Astrocyte (in vitro differentiated cells and primary cell): ENCODE measurements around the gene LYPLA2. TPM values are rescaled to one million over a fixed set of nuclear protein-coding genes. Genes with fewer than 3 reads are reported as not detected.
A peak's percentile ranks its signal among the peaks of the same experiment; 100 is the strongest.

Experiments
- DNase-seq: peaks from one replicate; pipeline ENCODE4 v3.0.0-alpha.2; 2010; ENCODE audit warnings: low read depth
- FAIRE-seq: peaks from 2 replicates; lab custom pipeline; 2011; peaks lifted over from hg19 to GRCh38; lab: Jason Lieb, UNC
- H2AFZ ChIP-seq: 2 replicates; pipeline ENCODE4 v1.6.0; 2012; ENCODE audit warnings: low read depth, low read length, inconsistent platforms
- H3K27ac ChIP-seq: 2 replicates; pipeline ENCODE4 v1.5.1; 2011; ENCODE audit warnings: low read depth, low read length, inconsistent platforms
- H3K27me3 ChIP-seq: 2 replicates; pipeline ENCODE4 v1.6.0; 2011; ENCODE audit warnings: low read length, inconsistent platforms; ENCODE audit not compliant: insufficient read depth
- H3K36me3 ChIP-seq: 2 replicates; pipeline ENCODE4 v1.5.1; 2011; ENCODE audit warnings: low read length, inconsistent platforms; ENCODE audit not compliant: insufficient read depth
- H3K4me1 ChIP-seq: 2 replicates; pipeline ENCODE4 v1.5.1; 2011; ENCODE audit warnings: low read length, inconsistent platforms; ENCODE audit not compliant: insufficient read depth
- H3K4me2 ChIP-seq: 2 replicates; pipeline ENCODE4 v1.6.0; 2012; ENCODE audit warnings: low read length, inconsistent platforms
- H3K4me3 ChIP-seq: 2 replicates; pipeline ENCODE4 v1.5.1; 2011; ENCODE audit warnings: low read depth, mild to moderate bottlenecking, low read length, inconsistent platforms; ENCODE audit not compliant: insufficient read depth
- H3K79me2 ChIP-seq: 2 replicates; pipeline ENCODE4 v1.6.0; 2012; ENCODE audit warnings: mild to moderate bottlenecking, low read length, inconsistent platforms; ENCODE audit not compliant: insufficient read depth
- H3K9ac ChIP-seq: 2 replicates; pipeline ENCODE4 v1.6.0; 2012; ENCODE audit warnings: mild to moderate bottlenecking, low read length, inconsistent platforms
- H3K9me3 ChIP-seq: 2 replicates; pipeline ENCODE4 v1.5.1; 2012; ENCODE audit warnings: low read depth, mild to moderate bottlenecking, low read length, inconsistent platforms; ENCODE audit not compliant: insufficient read depth
- H4K20me1 ChIP-seq: 2 replicates; pipeline ENCODE4 v1.6.0; 2012; ENCODE audit warnings: low read length, inconsistent platforms; ENCODE audit not compliant: insufficient read depth
- H3K27ac Mint-ChIP-seq: one replicate; pipeline ENCODE4 v1.8.0; 2021; ENCODE audit warnings: mild to moderate bottlenecking, mixed read lengths; ENCODE audit not compliant: unreplicated experiment
- H3K27me3 Mint-ChIP-seq: one replicate; pipeline ENCODE4 v1.8.0; 2021; ENCODE audit warnings: low read depth, mixed read lengths; ENCODE audit not compliant: unreplicated experiment
- H3K36me3 Mint-ChIP-seq: one replicate; pipeline ENCODE4 v1.8.0; 2021; ENCODE audit warnings: low read depth, mixed read lengths; ENCODE audit not compliant: unreplicated experiment
- H3K4me1 Mint-ChIP-seq: one replicate; pipeline ENCODE4 v1.8.0; 2021; ENCODE audit warnings: low read depth, mixed read lengths; ENCODE audit not compliant: unreplicated experiment
- H3K4me3 Mint-ChIP-seq: one replicate; pipeline ENCODE4 v1.8.0; 2021; ENCODE audit warnings: mild to moderate bottlenecking, moderate library complexity, mixed read lengths; ENCODE audit not compliant: unreplicated experiment
- H3K9me3 Mint-ChIP-seq: one replicate; pipeline ENCODE4 v1.8.0; 2021; ENCODE audit warnings: mild to moderate bottlenecking, mixed read lengths; ENCODE audit not compliant: unreplicated experiment
- EZH2 ChIP-seq: IDR thresholded peaks from 2 replicates; pipeline ENCODE4 v1.6.1; 2012; ENCODE audit warnings: mild to moderate bottlenecking, low read length, inconsistent platforms; ENCODE audit not compliant: insufficient read depth
- total RNA-seq: library from RNA; stranded (reverse); gene quantifications from 2 replicates; pipeline ENCODE4 v1.2.1, GENCODE V29; 2021
- TF ChIP-seq, protein P1 (sequence below): IDR thresholded peaks from 2 replicates; pipeline ENCODE4 v1.5.1; 2011; ENCODE audit warnings: low read depth, mild to moderate bottlenecking, inconsistent platforms, low read length, moderate library complexity; ENCODE audit not compliant: insufficient read depth

The LYPLA2 gene
- total RNA-seq, 1 donor from 2014 or later: 91.7 TPM

DNA sequence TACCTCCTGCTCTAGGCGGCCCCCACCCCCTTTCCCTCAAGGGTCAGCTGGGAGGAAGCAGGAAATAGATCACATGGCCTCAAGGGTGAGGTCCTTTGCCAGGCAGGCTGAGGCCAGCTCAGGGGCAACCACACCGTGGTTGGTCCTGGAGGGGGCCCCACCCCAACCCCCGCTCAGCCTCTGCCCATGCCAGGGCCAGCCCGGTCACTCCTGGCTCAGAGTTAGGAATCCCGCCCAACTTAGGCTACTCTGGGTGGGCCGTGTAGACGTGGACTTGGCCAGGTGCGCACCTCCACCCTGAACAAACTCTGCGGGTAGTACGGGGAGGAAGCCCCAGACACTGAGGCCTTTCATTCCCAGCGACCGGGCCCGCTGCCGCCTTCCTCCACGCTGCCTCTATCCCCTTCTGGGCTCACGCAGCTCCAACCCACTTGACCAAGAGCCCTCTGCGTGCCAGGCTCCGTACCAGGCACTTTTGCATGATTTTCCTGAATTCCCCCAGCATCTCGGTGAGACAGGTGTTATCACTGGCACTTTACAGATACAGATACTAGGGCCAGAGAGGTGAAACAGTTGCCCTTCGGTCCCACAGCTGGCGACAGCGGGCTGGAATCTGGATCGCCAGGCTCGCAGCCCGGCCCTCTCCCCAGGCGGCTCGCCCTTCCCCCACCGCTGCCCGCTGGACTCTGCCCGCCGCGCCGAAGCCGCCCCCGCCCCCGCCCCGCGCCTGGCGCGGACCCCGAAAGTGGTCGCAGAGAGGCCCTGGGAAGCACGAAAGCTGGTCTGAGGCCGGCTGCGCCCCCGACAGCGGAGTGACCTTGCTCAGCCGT, 8.8 kb downstream of the LYPLA2 start:
- H3K27ac Mint-ChIP-seq: peak overlapping the region; percentile 93
- Histone ChIP-seq H3K27me3 (no peaks in the 10 kb centered on the region), H3K4me3 (peak overlapping the region; percentile 71), H3K27ac (peak overlapping the region; percentile 79), H3K36me3 (no peaks in the 10 kb centered on the region), H3K9me3 (no peaks in the 10 kb centered on the region), H2AFZ (peak overlapping the region; percentile 32), H4K20me1 (peaks cover 3% of the 10 kb centered on the region), H3K4me1 (peaks cover 16% of the 10 kb centered on the region), H3K4me2 (peak overlapping the region; percentile 96), H3K9ac (peak overlapping the region; percentile 87), H3K79me2 (no peaks in the 10 kb centered on the region)
- peaks cover 5% of the 10 kb centered on the region for H3K4me1 Mint-ChIP-seq
- H3K36me3 Mint-ChIP-seq: peaks cover 6% of the 10 kb centered on the region
- peak; percentile 69 for DNase-seq
- no peaks in the 10 kb centered on the region for H3K27me3 Mint-ChIP-seq
- no peak for FAIRE-seq
- no peaks in the 10 kb centered on the region for H3K9me3 Mint-ChIP-seq
- no peak for TF ChIP-seq EZH2
- TF ChIP-seq, protein P1, sequence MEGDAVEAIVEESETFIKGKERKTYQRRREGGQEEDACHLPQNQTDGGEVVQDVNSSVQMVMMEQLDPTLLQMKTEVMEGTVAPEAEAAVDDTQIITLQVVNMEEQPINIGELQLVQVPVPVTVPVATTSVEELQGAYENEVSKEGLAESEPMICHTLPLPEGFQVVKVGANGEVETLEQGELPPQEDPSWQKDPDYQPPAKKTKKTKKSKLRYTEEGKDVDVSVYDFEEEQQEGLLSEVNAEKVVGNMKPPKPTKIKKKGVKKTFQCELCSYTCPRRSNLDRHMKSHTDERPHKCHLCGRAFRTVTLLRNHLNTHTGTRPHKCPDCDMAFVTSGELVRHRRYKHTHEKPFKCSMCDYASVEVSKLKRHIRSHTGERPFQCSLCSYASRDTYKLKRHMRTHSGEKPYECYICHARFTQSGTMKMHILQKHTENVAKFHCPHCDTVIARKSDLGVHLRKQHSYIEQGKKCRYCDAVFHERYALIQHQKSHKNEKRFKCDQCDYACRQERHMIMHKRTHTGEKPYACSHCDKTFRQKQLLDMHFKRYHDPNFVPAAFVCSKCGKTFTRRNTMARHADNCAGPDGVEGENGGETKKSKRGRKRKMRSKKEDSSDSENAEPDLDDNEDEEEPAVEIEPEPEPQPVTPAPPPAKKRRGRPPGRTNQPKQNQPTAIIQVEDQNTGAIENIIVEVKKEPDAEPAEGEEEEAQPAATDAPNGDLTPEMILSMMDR: no peak
- H3K4me3 Mint-ChIP-seq: peak overlapping the region; percentile 91

DNA sequence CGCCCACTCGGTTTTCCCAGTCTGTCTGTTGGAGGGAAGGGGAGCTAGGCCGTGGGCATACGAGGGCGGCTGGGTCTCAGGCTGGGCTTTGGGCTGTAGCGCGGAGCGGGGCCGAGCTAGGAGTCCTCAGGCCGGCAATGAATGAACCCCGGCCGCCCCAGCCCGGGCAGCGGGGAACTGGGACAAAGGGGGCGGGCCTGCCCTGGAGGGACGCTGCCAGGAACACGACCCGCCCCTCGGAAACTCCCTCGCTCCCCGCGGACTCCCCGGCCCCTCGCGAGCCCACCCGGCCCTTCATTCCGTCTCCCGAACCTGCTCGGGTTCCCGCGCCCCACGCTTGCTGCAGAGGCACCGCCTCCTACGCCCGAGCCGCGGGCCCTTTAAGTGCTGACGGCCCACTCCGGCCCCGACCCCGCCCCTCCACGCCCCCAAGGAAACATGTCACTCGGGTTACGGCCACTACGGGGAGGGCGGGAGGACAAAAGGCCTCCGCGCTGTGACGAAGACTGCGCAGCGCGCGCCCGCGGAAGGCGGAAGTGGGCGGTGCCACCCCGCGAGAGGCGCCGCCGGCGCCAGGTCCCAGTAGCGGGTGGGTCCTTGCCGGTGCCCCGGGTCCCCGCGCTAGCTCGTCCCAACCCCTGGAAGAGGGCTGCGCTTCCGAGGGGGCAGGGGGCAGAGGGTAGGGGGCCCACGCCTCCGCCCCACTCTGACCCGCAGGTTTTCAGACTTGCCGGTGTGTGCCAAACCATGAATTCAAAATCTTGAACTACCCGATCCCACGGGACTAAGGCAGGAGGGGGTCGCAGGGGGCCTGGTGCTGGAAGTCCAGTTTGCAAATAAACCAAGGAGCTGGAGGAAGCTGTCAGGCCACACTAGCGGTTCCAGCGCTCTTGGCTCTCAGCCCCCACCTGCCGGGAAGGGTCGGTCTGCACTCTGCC, 9.7 kb downstream of the LYPLA2 start, which contains the start of gene GALE:
TSS of gene GALE (minus strand) at position 355 of the 938 bp plus-strand sequence. CDS start 1,747 bp downstream, outside the sequence.
- Histone ChIP-seq H3K4me3 (peak within 1 kb of the TSS; percentile 71), H4K20me1 (peaks cover under 1% of the 10 kb centered on the region), H3K79me2 (no peaks in the 10 kb centered on the region), H3K9ac (peak within 1 kb of the TSS; percentile 87), H3K4me1 (peaks cover 16% of the 10 kb centered on the region), H3K27ac (peak within 1 kb of the TSS; percentile 79), H3K36me3 (no peaks in the 10 kb centered on the region), H3K9me3 (no peaks in the 10 kb centered on the region), H3K27me3 (no peaks in the 10 kb centered on the region), H2AFZ (peak within 1 kb of the TSS; percentile 56), H3K4me2 (peak within 1 kb of the TSS; percentile 96)
- H3K27ac Mint-ChIP-seq: peak within 1 kb of the TSS; percentile 93
- TF ChIP-seq EZH2: peak; percentile 1
- TF ChIP-seq, protein P1: no peak
- H3K4me1 Mint-ChIP-seq: peaks cover 5% of the 10 kb centered on the region
- DNase-seq (peak; percentile 89), FAIRE-seq (peak; percentile 26)
- H3K36me3 Mint-ChIP-seq: peaks cover 8% of the 10 kb centered on the region
- no peaks in the 10 kb centered on the region for H3K27me3 Mint-ChIP-seq
- H3K4me3 Mint-ChIP-seq: peak within 1 kb of the TSS; percentile 91
- H3K9me3 Mint-ChIP-seq: no peaks in the 10 kb centered on the region
